PC-3 (cell line): ENCODE measurements around the gene BEND7. TPM values are rescaled to one million over a fixed set of nuclear protein-coding genes. Genes with fewer than 3 reads are reported as not detected.

Source experiments
- ATAC-seq: fragments of 200-7000 bp; cut with Tn5 transposase; 2 replicates; pipeline ENCODE4 v1.9.1; 2020; ENCODE audit warnings: mild to moderate bottlenecking, moderate library complexity
- BruUV-seq: library from RNA; stranded (reverse); fragments of 400-500 nt; replicated peaks from 2 replicates; lab custom pipeline; 2021; lab: Mats Ljungman, UMichigan
- CTCF ChIA-PET: fragments of 300-600 bp; sonication (Branson Sonifier 250); formaldehyde crosslinking; loops from one replicate; lab custom pipeline; 2022; ENCODE audit warnings: antibody characterized with exemption; lab: Charles Lee
- POLR2A ChIA-PET: fragments of 300-600 bp; sonication (Branson Sonifier 250); formaldehyde crosslinking; loops from one replicate; lab custom pipeline; 2022; ENCODE audit warnings: antibody characterized with exemption; ENCODE audit not compliant: unreplicated experiment; lab: Charles Lee
- DNase-seq: peaks from one replicate; pipeline ENCODE4 v3.0.0-alpha.2; 2015
- H2AFZ ChIP-seq: fragments of 300-600 bp; sonication (generic); 2 replicates; pipeline ENCODE4 v1.6.0; 2016; ENCODE audit warnings: antibody characterized with exemption, low read length
- H3F3A ChIP-seq: fragments of 300-600 bp; sonication (generic); one replicate; pipeline ENCODE4 v1.6.0; 2017; ENCODE audit warnings: antibody characterized with exemption, low read length, control low read depth, mild to moderate bottlenecking; ENCODE audit not compliant: unreplicated experiment
- H3K27ac ChIP-seq: fragments of 300-600 bp; sonication (generic); 2 replicates; pipeline ENCODE4 v1.5.1; 2016; ENCODE audit warnings: mild to moderate bottlenecking, low read length
- H3K27me3 ChIP-seq: fragments of 300-600 bp; sonication (generic); 2 replicates; pipeline ENCODE4 v1.6.1; 2016; ENCODE audit warnings: low read length, mixed read lengths
- H3K36me3 ChIP-seq: fragments of 300-600 bp; sonication (generic); 2 replicates; pipeline ENCODE4 v1.6.1; 2016; ENCODE audit warnings: low read depth, mixed run types, low read length, mixed read lengths
- H3K4me1 ChIP-seq: fragments of 300-600 bp; sonication (generic); 2 replicates; pipeline ENCODE4 v1.5.1; 2016; ENCODE audit warnings: low read length; ENCODE audit not compliant: insufficient read depth
- H3K4me2 ChIP-seq: fragments of 300-600 bp; sonication (generic); 2 replicates; pipeline ENCODE4 v1.6.0; 2016; ENCODE audit warnings: low read length
- H3K4me3 ChIP-seq: fragments of 300-600 bp; sonication (generic); 2 replicates; pipeline ENCODE4 v1.5.1; 2016; ENCODE audit warnings: mild to moderate bottlenecking, low read length, mixed read lengths
- H3K79me2 ChIP-seq: fragments of 300-600 bp; sonication (generic); 2 replicates; pipeline ENCODE4 v1.6.1; 2017; ENCODE audit warnings: low read length, mixed read lengths
- H3K9ac ChIP-seq: fragments of 300-600 bp; sonication (generic); 2 replicates; pipeline ENCODE4 v1.6.0; 2016; ENCODE audit warnings: mild to moderate bottlenecking, low read length
- H3K9me2 ChIP-seq: fragments of 300-600 bp; sonication (generic); replicated peaks from 2 replicates; pipeline ENCODE4 v1.6.1; 2016; ENCODE audit warnings: mixed run types, low read length, mixed read lengths
- H3K9me3 ChIP-seq: fragments of 300-600 bp; sonication (generic); 2 replicates; pipeline ENCODE4 v1.6.1; 2016; ENCODE audit warnings: low read length, mixed read lengths
- H4K20me1 ChIP-seq: fragments of 300-600 bp; sonication (generic); 2 replicates; pipeline ENCODE4 v1.6.1; 2016; ENCODE audit warnings: low read length, mixed read lengths
- EZH2 ChIP-seq: fragments of 300-600 bp; sonication (generic); IDR thresholded peaks from one replicate; pipeline ENCODE4 v1.6.1; 2017; ENCODE audit warnings: antibody characterized with exemption, mild to moderate bottlenecking, low read length; ENCODE audit not compliant: unreplicated experiment
- EZH2phosphoT487 ChIP-seq: fragments of 300-600 bp; sonication (generic); IDR thresholded peaks from 2 replicates; pipeline ENCODE4 v1.6.1; 2018; ENCODE audit warnings: mild to moderate bottlenecking, antibody characterized with exemption, low read length, borderline replicate concordance
- intact Hi-C: fragments of 100-400 bp; cut with micrococcal nuclease; formaldehyde crosslinking; loops from 2 replicates; pipeline ENCODE4 v1.9.0; 2023
- total RNA-seq: library from RNA; depleted of rRNA; stranded (reverse); fragments of >200 nt; gene quantifications from 2 replicates; pipeline ENCODE4 v1.2.3, GENCODE V29; 2014
- TF ChIP-seq, protein P1 (sequence below): fragments of 300-600 bp; sonication (generic); conservative IDR thresholded peaks from 2 replicates; pipeline ENCODE4 v1.5.1; 2017; ENCODE audit warnings: antibody characterized with exemption, low read depth, mild to moderate bottlenecking, low read length

BEND7 gene
- total RNA-seq, 1 experiment from 2014 or later = 2.6 TPM

GRCh38 chr10:13503745-13504463, 24.9 kb downstream of the BEND7 start:
- no peak overlapping the region for H3K4me3 ChIP-seq
- no peaks in the 10 kb centered on the region for H3K27me3 ChIP-seq
- DNase-seq (peak; percentile 7), ATAC-seq (no peak)
- no peaks in the 10 kb centered on the region for H3K9me2 ChIP-seq
- ChIA-PET POLR2A (interaction anchor here (0.7 kb wide), 1 partner anchor 12 kb away, joined by 3 read pairs; no protein-coding TSS in a partner anchor), CTCF (no interaction called here)
- intact Hi-C loops = no loop called here
- H3K4me1 ChIP-seq = no peaks in the 10 kb centered on the region
- H3K9ac ChIP-seq = no peak overlapping the region
- H3K79me2 ChIP-seq = no peaks in the 10 kb centered on the region
- no peak overlapping the region for H2AFZ ChIP-seq
- no peaks in the 10 kb centered on the region for H4K20me1 ChIP-seq
- no TSS peak for BruUV-seq
- H3F3A ChIP-seq = no peaks in the 10 kb centered on the region
- TF ChIP-seq, protein P1, sequence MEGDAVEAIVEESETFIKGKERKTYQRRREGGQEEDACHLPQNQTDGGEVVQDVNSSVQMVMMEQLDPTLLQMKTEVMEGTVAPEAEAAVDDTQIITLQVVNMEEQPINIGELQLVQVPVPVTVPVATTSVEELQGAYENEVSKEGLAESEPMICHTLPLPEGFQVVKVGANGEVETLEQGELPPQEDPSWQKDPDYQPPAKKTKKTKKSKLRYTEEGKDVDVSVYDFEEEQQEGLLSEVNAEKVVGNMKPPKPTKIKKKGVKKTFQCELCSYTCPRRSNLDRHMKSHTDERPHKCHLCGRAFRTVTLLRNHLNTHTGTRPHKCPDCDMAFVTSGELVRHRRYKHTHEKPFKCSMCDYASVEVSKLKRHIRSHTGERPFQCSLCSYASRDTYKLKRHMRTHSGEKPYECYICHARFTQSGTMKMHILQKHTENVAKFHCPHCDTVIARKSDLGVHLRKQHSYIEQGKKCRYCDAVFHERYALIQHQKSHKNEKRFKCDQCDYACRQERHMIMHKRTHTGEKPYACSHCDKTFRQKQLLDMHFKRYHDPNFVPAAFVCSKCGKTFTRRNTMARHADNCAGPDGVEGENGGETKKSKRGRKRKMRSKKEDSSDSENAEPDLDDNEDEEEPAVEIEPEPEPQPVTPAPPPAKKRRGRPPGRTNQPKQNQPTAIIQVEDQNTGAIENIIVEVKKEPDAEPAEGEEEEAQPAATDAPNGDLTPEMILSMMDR = no peak
- TF ChIP-seq EZH2 = no peak
- TF ChIP-seq EZH2phosphoT487 = no peak
- H3K4me2 ChIP-seq = no peak overlapping the region
- no peaks in the 10 kb centered on the region for H3K36me3 ChIP-seq
- no peak overlapping the region for H3K27ac ChIP-seq
- H3K9me3 ChIP-seq = no peaks in the 10 kb centered on the region

- TF ChIP-seq EZH2phosphoT487 = no peak
- TF ChIP-seq, protein P1 = no peak
- no peak for TF ChIP-seq EZH2
- BruUV-seq = no TSS peak
- no peaks in the 10 kb centered on the region for H3K36me3 ChIP-seq
- DNase-seq = no peak
- CTCF ChIA-PET = interaction anchor here (0.5 kb wide), 1 partner anchor 26 kb away, joined by 4 read pairs; no protein-coding TSS in a partner anchor
- H3K9ac ChIP-seq = no peak overlapping the region
- no peaks in the 10 kb centered on the region for H3K9me3 ChIP-seq
- intact Hi-C loops = no loop called here
- no peaks in the 10 kb centered on the region for H3K9me2 ChIP-seq
- H3F3A ChIP-seq = no peaks in the 10 kb centered on the region
- no peak overlapping the region for H3K4me2 ChIP-seq
- no peak overlapping the region for H2AFZ ChIP-seq
- H3K4me3 ChIP-seq = no peak overlapping the region
- ATAC-seq = no peak
- H3K4me1 ChIP-seq = no peaks in the 10 kb centered on the region
- H4K20me1 ChIP-seq = no peaks in the 10 kb centered on the region
- H3K27me3 ChIP-seq = no peaks in the 10 kb centered on the region
- POLR2A ChIA-PET = no interaction called here
- no peak overlapping the region for H3K27ac ChIP-seq
- H3K79me2 ChIP-seq = no peaks in the 10 kb centered on the region
Observed at GRCh38 chr10:13502380-13502779, 26.4 kb downstream of the BEND7 start.

GRCh38 chr10:13500201-13500600, 28.6 kb downstream of the BEND7 start:
- H3K27me3 ChIP-seq = no peaks in the 10 kb centered on the region
- H3K4me1 ChIP-seq = no peaks in the 10 kb centered on the region
- no peak overlapping the region for H3K27ac ChIP-seq
- no peaks in the 10 kb centered on the region for H3F3A ChIP-seq
- no peaks in the 10 kb centered on the region for H3K9me2 ChIP-seq
- ChIA-PET CTCF (no interaction called here), POLR2A (no interaction called here)
- TF ChIP-seq EZH2phosphoT487 = no peak
- TF ChIP-seq, protein P1 = no peak
- no peak for TF ChIP-seq EZH2
- H3K4me3 ChIP-seq = no peak overlapping the region
- intact Hi-C loops = no loop called here
- H3K36me3 ChIP-seq = no peaks in the 10 kb centered on the region
- no peak for ATAC-seq
- no peaks in the 10 kb centered on the region for H4K20me1 ChIP-seq
- H3K9me3 ChIP-seq = no peaks in the 10 kb centered on the region
- no peak overlapping the region for H3K4me2 ChIP-seq
- H3K9ac ChIP-seq = no peak overlapping the region
- H3K79me2 ChIP-seq = no peaks in the 10 kb centered on the region
- DNase-seq = no peak
- H2AFZ ChIP-seq = no peak overlapping the region
- no TSS peak for BruUV-seq
